K562 (cell line): ENCODE data around the gene TTC33. TPM values are rescaled to one million over a fixed set of nuclear protein-coding genes. Genes with fewer than 3 reads are reported as not detected.

Experiments used
- ATAC-seq: fragments of 200-7000 bp; cut with Tn5 transposase; 3 replicates; pipeline ENCODE4 v1.9.1; 2020; ENCODE audit warnings: moderate library complexity
- BruUV-seq: library from RNA; stranded (reverse); fragments of 400-500 nt; replicated peaks from 2 replicates; lab custom pipeline; 2021; lab: Mats Ljungman, UMichigan
- CTCF ChIA-PET: fragments of 300-600 bp; formaldehyde crosslinking; extraction: SDS; loops from one replicate; lab custom pipeline; 2021; ENCODE audit warnings: low intra/inter-chr PET ratio; lab: Yijun Ruan, JAX
- POLR2A ChIA-PET: fragments of 300-600, 350-650 bp; sonication (Branson Sonifier 250); formaldehyde crosslinking; extraction: SDS; loops from one replicate; lab custom pipeline; 2021; ENCODE audit warnings: antibody characterized with exemption, inconsistent platforms; lab: Yijun Ruan, JAX
- DNase-seq, 4 experiments: peaks; one replicate each; pipeline versions ENCODE4 v3.0.0 to v3.0.0-alpha.2; 2011 to 2018; ENCODE audit warnings: low spot score in 3 of 4, mixed read lengths in 3 of 4; ENCODE audit errors: extremely low read depth in 1 of 4
- FAIRE-seq: peaks from 2 replicates; lab custom pipeline; 2011; peaks lifted over from hg19 to GRCh38; lab: Jason Lieb, UNC
- H2AFZ ChIP-seq: 2 replicates; pipeline ENCODE4 v1.6.0; 2011; ENCODE audit warnings: low read depth, low read length, control low read depth, inconsistent platforms
- H3K27ac ChIP-seq: fragments of 200-600 bp; 3 replicates; pipeline ENCODE4 v1.8.0; 2011; ENCODE audit warnings: low read depth, mild to moderate bottlenecking, control low read depth, inconsistent platforms, low read length, moderate library complexity, mixed read lengths; ENCODE audit errors: extremely low read depth
- H3K27me3 ChIP-seq, 2 experiments: fragments of 300-600 bp in 1 of 2; 2 replicates in 1 of 2; 3 replicates in 1 of 2; pipeline versions ENCODE4 v1.6.0 to v1.8.0; 2011; ENCODE audit warnings: inconsistent platforms in 2 of 2, low read length in 2 of 2, mild to moderate bottlenecking in 1 of 2, mixed read lengths in 1 of 2, moderate library complexity in 1 of 2; ENCODE audit not compliant: control insufficient read depth in 2 of 2, insufficient read depth in 2 of 2
- H3K36me3 ChIP-seq: fragments of 300-600 bp; 3 replicates; pipeline ENCODE4 v1.8.0; 2011; ENCODE audit warnings: mild to moderate bottlenecking, low read length, inconsistent platforms; ENCODE audit not compliant: control insufficient read depth, insufficient read depth
- H3K4me1 ChIP-seq, 2 experiments: fragments of 200-600 bp in 1 of 2; replicated peaks in 1 of 2; 2 replicates in 1 of 2; 3 replicates in 1 of 2; pipeline versions ENCODE4 v1.5.1 to v1.8.0; 2011; ENCODE audit warnings: inconsistent platforms in 2 of 2, low read length in 2 of 2, mild to moderate bottlenecking in 1 of 2, mixed read lengths in 1 of 2, moderate library complexity in 1 of 2; ENCODE audit not compliant: control insufficient read depth in 2 of 2, insufficient read depth in 2 of 2
- H3K4me2 ChIP-seq: 2 replicates; pipeline ENCODE4 v1.6.1; 2011; ENCODE audit warnings: low read length, control low read depth, inconsistent platforms, mixed read lengths; ENCODE audit not compliant: insufficient read depth
- H3K4me3 ChIP-seq: fragments of 200-600 bp; sonication (generic), shearing (Covaris generic); 2 replicates; pipeline ENCODE4 v1.5.1; 2016; ENCODE audit warnings: control low read depth, inconsistent platforms
- H3K79me2 ChIP-seq: fragments of 200-600 bp; 3 replicates; pipeline ENCODE4 v1.8.0; 2011; ENCODE audit warnings: low read length, inconsistent platforms; ENCODE audit not compliant: control insufficient read depth, insufficient read depth
- H3K9ac ChIP-seq, 2 experiments: 2 replicates each; pipeline versions ENCODE4 v1.6.0 to v1.6.1; 2011; ENCODE audit warnings: low read depth in 2 of 2, low read length in 2 of 2, control low read depth in 1 of 2, inconsistent platforms in 1 of 2, mild to moderate bottlenecking in 1 of 2, mixed read lengths in 1 of 2; ENCODE audit not compliant: insufficient read depth in 1 of 2
- H3K9me1 ChIP-seq: one replicate; pipeline ENCODE4 v1.6.0; 2011; ENCODE audit warnings: inconsistent platforms, mild to moderate bottlenecking, low read length, moderate library complexity; ENCODE audit not compliant: control insufficient read depth, insufficient read depth
- H3K9me3 ChIP-seq: replicated peaks from 2 replicates; pipeline ENCODE4 v1.5.1; 2011; ENCODE audit warnings: low read depth, low read length, inconsistent platforms; ENCODE audit not compliant: control insufficient read depth, insufficient read depth
- H4K20me1 ChIP-seq: replicated peaks from 2 replicates; pipeline ENCODE4 v1.6.1; 2011; ENCODE audit warnings: low read length, inconsistent platforms, mixed read lengths; ENCODE audit not compliant: control insufficient read depth, insufficient read depth
- CTCF ChIP-seq, 3 experiments: IDR thresholded peaks in 2 of 3; conservative IDR thresholded peaks in 1 of 3; 2 replicates each; pipeline ENCODE4 v1.5.1; 2011 to 2012; ENCODE audit warnings: low read length in 3 of 3, mild to moderate bottlenecking in 3 of 3, control low read depth in 2 of 3, improper control_type of control experiment in 1 of 3, inconsistent platforms in 1 of 3, low read depth in 1 of 3, mixed read lengths in 1 of 3, moderate library complexity in 1 of 3; ENCODE audit not compliant: insufficient read depth in 2 of 3
- CXXC5 ChIP-seq: fragments of 250-450 bp; sonication (Bioruptor Pico); IDR thresholded peaks from 2 replicates; pipeline ENCODE4 v1.8.0; 2022; ENCODE audit warnings: inconsistent platforms, mild to moderate bottlenecking, moderate library complexity
- GATAD2A ChIP-seq: fragments of 450-650 bp; IDR thresholded peaks from 2 replicates; pipeline ENCODE4 v1.6.1; 2017
- IRF9 ChIP-seq: fragments of 450-650 bp; IDR thresholded peaks from 2 replicates; pipeline ENCODE4 v1.6.1; 2016; ENCODE audit warnings: missing biosample characterization, missing genetic modification characterization
- JUND ChIP-seq, 2 experiments: IDR thresholded peaks; 2 replicates in 1 of 2; 3 replicates in 1 of 2; pipeline ENCODE4 v1.6.1; 2011; ENCODE audit warnings: borderline replicate concordance in 2 of 2, low read depth in 2 of 2, low read length in 2 of 2, improper control_type of control experiment in 1 of 2, missing biosample characterization in 1 of 2, missing genetic modification characterization in 1 of 2, missing genetic modification reagents in 1 of 2
- KLF13 ChIP-seq: fragments of 450-650 bp; IDR thresholded peaks from 2 replicates; pipeline ENCODE4 v1.6.1; 2016; ENCODE audit warnings: missing genetic modification characterization, low read depth, mild to moderate bottlenecking, missing compliant biosample characterization, moderate library complexity, borderline replicate concordance
- PYGO2 ChIP-seq: fragments of 450-650 bp; IDR thresholded peaks from 2 replicates; pipeline ENCODE4 v1.6.1; 2016; ENCODE audit warnings: mild to moderate bottlenecking, missing genetic modification characterization, moderate library complexity, missing compliant biosample characterization
- STAT5A ChIP-seq: IDR thresholded peaks from 2 replicates; pipeline ENCODE4 v1.6.1; 2012; ENCODE audit warnings: low read length, inconsistent platforms, borderline replicate concordance
- THAP12 ChIP-seq: fragments of 250-450 bp; sonication (Bioruptor Pico); IDR thresholded peaks from 2 replicates; pipeline ENCODE4 v1.9.0; 2021; ENCODE audit warnings: mild to moderate bottlenecking, inconsistent platforms
- ZNF12 ChIP-seq: sonication (generic); formaldehyde crosslinking; IDR thresholded peaks from 2 replicates; pipeline ENCODE4 v1.4.0; 2020; ENCODE audit warnings: mild to moderate bottlenecking, missing genetic modification reagents
- ZNF395 ChIP-seq: fragments of 200-800 bp; sonication (Bioruptor generic); IDR thresholded peaks from 2 replicates; pipeline ENCODE4 v1.6.1; 2017; ENCODE audit warnings: missing genetic modification characterization, missing compliant biosample characterization
- WGBS: fragments of 100-300 bp; shearing (Covaris generic); methylation state at CpG from one replicate; pipeline ENCODE4 v1.1.6; 2016; ENCODE audit warnings: low coverage, mixed read lengths; ENCODE audit not compliant: insufficient coverage; ENCODE audit errors: missing lambda C conversion rate; 5-methylcytosine and 5-hydroxymethylcytosine counted together
- in situ Hi-C: fragments of 300-500 bp; cut with MboI; formaldehyde crosslinking; loops from 4 replicates; pipeline ENCODE4 v1.15.0; 2018; ENCODE audit warnings: inconsistent platforms, mixed read lengths
- intact Hi-C: fragments of 100-400 bp; cut with micrococcal nuclease; formaldehyde crosslinking; loops from 2 replicates; pipeline ENCODE4 v1.14.2; 2022
- polyA plus RNA-seq, 8 experiments: library from polyadenylated mRNA; depleted of rRNA in 4 of 8; stranded (reverse) in 5 of 8; unstranded in 3 of 8; fragments of >200 nt; fragmentation: Nextera tagmentation in 2 of 8; fragmentation: Illumina TruSeq in 1 of 8; extraction: Ambion mirVana in 2 of 8; extraction: Trizol in 1 of 8; gene quantifications; 2 replicates each; pipeline versions ENCODE4 v1.2.1 to v1.2.3, GENCODE V29; 2011 to 2014; ENCODE audit warnings: inconsistent platforms in 1 of 8, missing spikeins in 1 of 8
- total RNA-seq, 7 experiments: library from RNA; depleted of rRNA in 6 of 7; stranded (reverse); fragments of >200 nt in 6 of 7; fragmentation: Illumina TruSeq in 2 of 7; extraction: Trizol in 2 of 7; gene quantifications; 2 replicates each; pipeline versions ENCODE4 v1.2.1 to v1.2.3, GENCODE V29; 2011 to 2021; ENCODE audit warnings: low replicate concordance in 1 of 7

TTC33 gene
- total and polyA plus RNA-seq, 9 of the 15 experiments (the other 6 are each of a cell fraction or from before 2014, with no cell fraction given): 11.5 to 24.9 (median 21.1) TPM

DNA sequence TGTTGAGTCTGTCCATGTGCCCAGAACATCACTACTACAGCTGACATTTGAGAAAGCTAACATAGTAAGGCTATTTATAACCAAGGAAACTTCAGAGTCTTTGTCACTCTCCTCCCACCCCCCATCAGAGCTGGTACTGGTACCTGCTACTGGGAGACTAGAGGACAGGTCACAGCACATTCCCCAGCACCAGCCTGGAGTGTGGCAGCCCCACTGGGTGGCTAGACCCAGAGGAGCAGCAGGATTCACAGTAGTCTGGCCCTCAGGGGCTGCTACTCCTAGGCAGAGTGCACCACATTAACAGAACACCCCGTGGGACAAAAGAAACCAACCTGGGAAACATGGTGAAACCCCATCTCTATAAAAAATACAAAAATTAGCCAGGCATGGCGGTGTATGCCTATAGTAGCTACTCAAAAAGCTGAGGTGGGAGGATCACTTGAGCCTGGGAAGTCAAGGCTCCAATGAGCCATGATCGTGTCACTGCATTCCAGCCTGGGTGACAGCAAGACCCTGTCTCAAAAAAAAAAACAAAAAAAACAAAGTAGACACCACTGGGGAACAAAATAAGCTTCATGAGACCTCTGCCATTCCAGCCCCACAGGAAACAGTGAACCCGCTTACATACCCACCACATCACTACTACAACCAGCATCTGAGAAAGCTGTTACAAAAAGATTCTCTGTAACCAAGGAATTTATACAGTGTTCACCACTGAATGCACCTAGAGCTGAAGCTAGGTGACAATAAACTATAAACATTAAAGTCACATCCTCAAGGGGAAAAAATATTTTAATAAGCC, 102.3 kb downstream of the TTC33 start:
- Histone ChIP-seq H3K4me1 (no peaks in the 10 kb centered on the region), H3K9ac (no peak overlapping the region), H3K27me3 (no peaks in the 10 kb centered on the region), H3K4me2 (no peak overlapping the region), H3K9me1 (no peaks in the 10 kb centered on the region), H3K36me3 (no peaks in the 10 kb centered on the region), H3K9me3 (no peaks in the 10 kb centered on the region), H4K20me1 (no peaks in the 10 kb centered on the region), H2AFZ (no peak overlapping the region), H3K4me3 (no peak overlapping the region), H3K79me2 (no peaks in the 10 kb centered on the region), H3K27ac (no peak overlapping the region)
- WGBS: 0% methylated on average over 4 of the region's 4 CpGs
- no TSS peak for BruUV-seq
- no peak for ATAC-seq
- no peak for DNase-seq
- intact Hi-C loops (no loop called here), in situ Hi-C loops (no loop called here)
- FAIRE-seq: no peak
- CTCF ChIA-PET: no interaction called here
- POLR2A ChIA-PET: interaction anchor here (0.6 kb wide), 1 partner anchor 20 kb away, joined by 3 read pairs; no protein-coding TSS in a partner anchor
- no peak for TF ChIP-seq ZNF395 (CRISPR knock-in tag)
- TF ChIP-seq IRF9 (tag): no peak
- TF ChIP-seq CTCF (IDR thresholded peaks at IDR 0.05 in 2 of 3, conservative IDR thresholded peaks at IDR 0.05 in 1 of 3; ENCODE audit: insufficient read depth in 2 of 3, low read depth in 1 of 3, low read length in 3 of 3): no peak
- TF ChIP-seq KLF13 (tag): no peak
- TF ChIP-seq JUND (IDR thresholded peaks at IDR 0.05; ENCODE audit: borderline replicate concordance, low read depth, low read length): no peak
- TF ChIP-seq JUND (tag; IDR thresholded peaks at IDR 0.05; ENCODE audit: borderline replicate concordance, low read depth, low read length): no peak
- no peak for TF ChIP-seq ZNF12
- no peak for TF ChIP-seq THAP12 (CRISPR knock-in tag)
- no peak for TF ChIP-seq GATAD2A
- TF ChIP-seq STAT5A: no peak
- TF ChIP-seq CXXC5 (CRISPR knock-in tag): no peak
- TF ChIP-seq PYGO2: no peak
